Caco-2 (cell line): Measurements from ENCODE around the gene HDAC6. TPM values are rescaled to one million over a fixed set of nuclear protein-coding genes. Genes with fewer than 3 reads are reported as not detected.

Source experiments
- BruUV-seq: library from RNA; stranded (reverse); fragments of 400-500 nt; replicated peaks from 2 replicates; lab custom pipeline; 2021; lab: Mats Ljungman, UMichigan
- CTCF ChIA-PET: fragments of 300-600 bp; sonication (Branson Sonifier 250); formaldehyde crosslinking; loops from one replicate; lab custom pipeline; 2022; ENCODE audit warnings: antibody characterized with exemption; lab: Charles Lee
- POLR2A ChIA-PET: fragments of 300-600 bp; sonication (Branson Sonifier 250); formaldehyde crosslinking; loops from one replicate; lab custom pipeline; 2022; ENCODE audit warnings: antibody characterized with exemption; lab: Charles Lee
- DNase-seq, 2 experiments: peaks; one replicate each; pipeline versions ENCODE4 v3.0.0 to v3.0.0-alpha.2; 2020 to 2022
- H3K27me3 ChIP-seq: replicated peaks from 2 replicates; pipeline ENCODE4 v1.6.0; 2011; ENCODE audit warnings: low read length; ENCODE audit not compliant: control insufficient read depth, insufficient read depth
- H3K36me3 ChIP-seq: 2 replicates; pipeline ENCODE4 v1.5.1; 2011; ENCODE audit warnings: low read length; ENCODE audit not compliant: control insufficient read depth, insufficient read depth
- H3K4me1 ChIP-seq: fragments of 250-450 bp; sonication (Bioruptor Pico); 2 replicates; pipeline ENCODE4 v1.5.1; 2020; ENCODE audit warnings: mild to moderate bottlenecking
- H3K4me3 ChIP-seq: 2 replicates; pipeline ENCODE4 v1.5.1; 2011; ENCODE audit warnings: low read depth, mild to moderate bottlenecking, control low read depth, low read length
- H3K9me3 ChIP-seq: fragments of 250-450 bp; sonication (Bioruptor Pico); 2 replicates; pipeline ENCODE4 v1.5.1; 2020; ENCODE audit warnings: mild to moderate bottlenecking, moderate library complexity
- H3K27ac Mint-ChIP-seq: one replicate; pipeline ENCODE4 v1.8.0; 2022; ENCODE audit warnings: mixed read lengths; ENCODE audit not compliant: unreplicated experiment
- H3K27me3 Mint-ChIP-seq: one replicate; pipeline ENCODE4 v1.8.0; 2022; ENCODE audit warnings: mixed read lengths; ENCODE audit not compliant: insufficient read depth, unreplicated experiment
- H3K36me3 Mint-ChIP-seq: one replicate; pipeline ENCODE4 v1.8.0; 2022; ENCODE audit warnings: mild to moderate bottlenecking, mixed read lengths; ENCODE audit not compliant: insufficient read depth, unreplicated experiment
- H3K4me1 Mint-ChIP-seq: one replicate; pipeline ENCODE4 v1.8.0; 2022; ENCODE audit warnings: low read depth, mixed read lengths; ENCODE audit not compliant: unreplicated experiment
- H3K4me3 Mint-ChIP-seq: one replicate; pipeline ENCODE4 v1.8.0; 2022; ENCODE audit warnings: mild to moderate bottlenecking, moderate library complexity, mixed read lengths; ENCODE audit not compliant: unreplicated experiment
- H3K9me3 Mint-ChIP-seq: one replicate; pipeline ENCODE4 v1.8.0; 2022; ENCODE audit warnings: mixed read lengths; ENCODE audit not compliant: unreplicated experiment
- intact Hi-C: fragments of 100-400 bp; cut with micrococcal nuclease; formaldehyde crosslinking; loops from one replicate; pipeline ENCODE4 v1.10.0; 2022; ENCODE audit not compliant: unreplicated experiment
- total RNA-seq: library from RNA; stranded (reverse); gene quantifications from 2 replicates; pipeline ENCODE4 v1.2.3, GENCODE V29; 2022
- TF ChIP-seq, protein P1 (sequence below), 2 experiments: fragments of 200-600 bp in 1 of 2; IDR thresholded peaks; 1 replicate in 1 of 2; 2 replicates in 1 of 2; pipeline versions ENCODE4 v1.5.1 to v1.8.0; 2011 to 2022; ENCODE audit warnings: antibody characterized with exemption in 1 of 2, control low read depth in 1 of 2, inconsistent platforms in 1 of 2, low read depth in 1 of 2, low read length in 1 of 2, mild to moderate bottlenecking in 1 of 2, moderate library complexity in 1 of 2; ENCODE audit not compliant: insufficient read depth in 1 of 2, severe bottlenecking in 1 of 2, unreplicated experiment in 1 of 2

Gene HDAC6
- total RNA-seq, 1 experiment from 2014 or later: 110 TPM

DNA sequence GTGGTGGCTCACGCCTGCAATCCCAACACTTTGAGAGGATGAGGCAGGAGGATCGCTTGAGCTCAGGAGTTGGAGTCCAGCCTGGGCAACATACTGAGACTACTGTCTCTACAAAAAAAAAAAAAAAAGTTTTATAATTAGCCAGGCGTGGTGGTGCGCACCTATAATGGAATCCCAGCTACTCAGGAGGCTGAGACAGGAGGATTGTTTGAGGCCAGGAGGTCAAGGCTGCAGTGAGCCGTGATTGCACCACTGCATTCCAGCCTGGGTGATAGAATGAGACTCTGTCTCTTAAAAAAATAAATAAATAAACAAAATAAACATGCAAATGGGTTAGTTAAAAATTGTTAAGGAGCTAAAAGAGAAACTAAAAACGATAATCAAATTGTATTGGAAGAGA is 32.6 kb upstream of the HDAC6 start:
- Histone ChIP-seq H3K36me3 (no peaks in the 10 kb centered on the region), H3K9me3 (no peaks in the 10 kb centered on the region), H3K4me3 (no peak overlapping the region), H3K4me1 (no peaks in the 10 kb centered on the region), H3K27me3 (no peaks in the 10 kb centered on the region)
- TF ChIP-seq, protein P1, sequence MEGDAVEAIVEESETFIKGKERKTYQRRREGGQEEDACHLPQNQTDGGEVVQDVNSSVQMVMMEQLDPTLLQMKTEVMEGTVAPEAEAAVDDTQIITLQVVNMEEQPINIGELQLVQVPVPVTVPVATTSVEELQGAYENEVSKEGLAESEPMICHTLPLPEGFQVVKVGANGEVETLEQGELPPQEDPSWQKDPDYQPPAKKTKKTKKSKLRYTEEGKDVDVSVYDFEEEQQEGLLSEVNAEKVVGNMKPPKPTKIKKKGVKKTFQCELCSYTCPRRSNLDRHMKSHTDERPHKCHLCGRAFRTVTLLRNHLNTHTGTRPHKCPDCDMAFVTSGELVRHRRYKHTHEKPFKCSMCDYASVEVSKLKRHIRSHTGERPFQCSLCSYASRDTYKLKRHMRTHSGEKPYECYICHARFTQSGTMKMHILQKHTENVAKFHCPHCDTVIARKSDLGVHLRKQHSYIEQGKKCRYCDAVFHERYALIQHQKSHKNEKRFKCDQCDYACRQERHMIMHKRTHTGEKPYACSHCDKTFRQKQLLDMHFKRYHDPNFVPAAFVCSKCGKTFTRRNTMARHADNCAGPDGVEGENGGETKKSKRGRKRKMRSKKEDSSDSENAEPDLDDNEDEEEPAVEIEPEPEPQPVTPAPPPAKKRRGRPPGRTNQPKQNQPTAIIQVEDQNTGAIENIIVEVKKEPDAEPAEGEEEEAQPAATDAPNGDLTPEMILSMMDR (IDR thresholded peaks at IDR 0.05; ENCODE audit: insufficient read depth in 1 of 2, low read depth in 1 of 2, low read length in 1 of 2, severe bottlenecking in 1 of 2, unreplicated experiment in 1 of 2): no peak
- no peaks in the 10 kb centered on the region for H3K36me3 Mint-ChIP-seq
- no peaks in the 10 kb centered on the region for H3K4me1 Mint-ChIP-seq
- H3K9me3 Mint-ChIP-seq: no peaks in the 10 kb centered on the region
- H3K4me3 Mint-ChIP-seq: no peak overlapping the region
- DNase-seq: no peak
- intact Hi-C loops: no loop called here
- ChIA-PET POLR2A (no interaction called here), CTCF (no interaction called here)
- H3K27ac Mint-ChIP-seq: no peak overlapping the region
- no TSS peak for BruUV-seq
- H3K27me3 Mint-ChIP-seq: no peaks in the 10 kb centered on the region

DNA sequence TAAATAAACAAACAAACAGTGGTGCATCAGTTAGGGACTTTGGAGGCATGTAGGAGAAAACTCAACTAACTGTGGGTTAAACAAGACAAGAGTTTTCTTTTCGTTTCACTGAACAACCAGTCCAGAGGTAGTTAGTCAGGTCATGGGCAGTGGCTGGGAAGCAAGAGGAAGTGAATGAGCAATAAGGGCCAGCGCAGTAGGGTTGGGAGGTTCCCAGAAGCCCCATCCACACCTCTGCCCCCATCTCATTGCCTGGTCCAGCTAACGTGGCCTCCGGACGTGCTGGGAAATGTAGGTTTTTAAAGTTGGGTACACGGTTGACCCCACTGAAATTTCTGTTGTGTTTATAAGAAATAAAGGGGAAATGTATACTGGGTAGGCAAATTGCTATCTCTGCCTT is 31.6 kb upstream of the HDAC6 start:
- H3K36me3 Mint-ChIP-seq: no peaks in the 10 kb centered on the region
- H3K27ac Mint-ChIP-seq: no peak overlapping the region
- no peaks in the 10 kb centered on the region for H3K27me3 Mint-ChIP-seq
- no peaks in the 10 kb centered on the region for H3K36me3 ChIP-seq
- TF ChIP-seq, protein P1 (IDR thresholded peaks at IDR 0.05; ENCODE audit: insufficient read depth in 1 of 2, low read depth in 1 of 2, low read length in 1 of 2, severe bottlenecking in 1 of 2, unreplicated experiment in 1 of 2): no peak
- no peak for DNase-seq
- H3K9me3 ChIP-seq: no peaks in the 10 kb centered on the region
- no TSS peak for BruUV-seq
- H3K4me3 ChIP-seq: no peak overlapping the region
- no peaks in the 10 kb centered on the region for H3K4me1 Mint-ChIP-seq
- POLR2A ChIA-PET: no interaction called here
- H3K4me1 ChIP-seq: no peaks in the 10 kb centered on the region
- intact Hi-C loops: no loop called here
- no peaks in the 10 kb centered on the region for H3K27me3 ChIP-seq
- CTCF ChIA-PET: no interaction called here
- H3K4me3 Mint-ChIP-seq: no peak overlapping the region
- H3K9me3 Mint-ChIP-seq: no peaks in the 10 kb centered on the region

DNA sequence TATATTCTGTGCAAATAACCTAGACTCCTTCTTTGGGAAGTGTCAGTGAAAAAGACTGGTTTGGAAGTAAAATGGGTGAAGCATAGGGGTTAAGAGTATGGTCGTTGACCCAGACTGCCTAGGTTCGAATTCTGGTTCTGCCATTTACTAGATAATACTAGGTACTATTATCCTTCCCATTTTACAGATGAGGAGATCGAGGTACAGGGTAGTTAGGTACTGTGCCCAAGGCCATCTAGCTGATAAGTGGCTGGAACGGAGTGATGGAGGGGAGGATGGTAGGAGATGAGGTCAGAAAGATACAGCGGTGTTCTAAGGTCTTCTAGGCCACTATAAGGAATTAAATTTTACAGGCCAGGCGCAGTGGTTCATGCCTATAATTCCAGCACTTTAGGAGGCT is 29.3 kb upstream of the HDAC6 start:
- H3K4me1 ChIP-seq: no peaks in the 10 kb centered on the region
- Mint-ChIP-seq H3K27me3 (peaks cover 8% of the 10 kb centered on the region), H3K36me3 (no peaks in the 10 kb centered on the region), H3K4me3 (no peak overlapping the region), H3K9me3 (no peaks in the 10 kb centered on the region), H3K27ac (no peak overlapping the region), H3K4me1 (no peaks in the 10 kb centered on the region)
- no peaks in the 10 kb centered on the region for H3K36me3 ChIP-seq
- no peak for DNase-seq
- H3K27me3 ChIP-seq: no peaks in the 10 kb centered on the region
- BruUV-seq: no TSS peak
- no peak overlapping the region for H3K4me3 ChIP-seq
- intact Hi-C loops: no loop called here
- no peaks in the 10 kb centered on the region for H3K9me3 ChIP-seq
- POLR2A ChIA-PET: interaction anchor here (0.6 kb wide), 1 partner anchor 96 kb away, joined by 3 read pairs; no protein-coding TSS in a partner anchor
- TF ChIP-seq, protein P1 (IDR thresholded peaks at IDR 0.05; ENCODE audit: insufficient read depth in 1 of 2, low read depth in 1 of 2, low read length in 1 of 2, severe bottlenecking in 1 of 2, unreplicated experiment in 1 of 2): no peak
- CTCF ChIA-PET: no interaction called here
